ENCODE data around the gene BCAM.
"Not testable (repeated sequence)": the region's sequence is repeated elsewhere in the genome, so short reads cannot be mapped to it uniquely, and the experiment has no call there.

BCAM gene

GRCh38 chr19:44779150-44779549 is 29.8 kb upstream of the BCAM start:
- Histone ChIP-seq H3K36me3 (ENCODE audit: control insufficient read depth, insufficient read depth, low read length) (no peaks in the 10 kb centered on the region), H3K4me3 (replicated peaks; ENCODE audit: low read depth, low read length) (no peak overlapping the region), H3K27me3 (replicated peaks; ENCODE audit: control insufficient read depth, insufficient read depth, low read length) (no peaks in the 10 kb centered on the region)
- DNase-seq (ENCODE audit: extremely low read depth, insufficient read length) = no peak
- no peak for TF ChIP-seq CTCF (IDR thresholded peaks at IDR 0.05; ENCODE audit: insufficient read depth, low read length, poor library complexity, severe bottlenecking)

GRCh38 chr19:44781694-44782093 is 27.2 kb upstream of the BCAM start:
- H3K36me3 ChIP-seq (ENCODE audit: control insufficient read depth, insufficient read depth, low read length); H3K4me3 ChIP-seq (replicated peaks; ENCODE audit: low read depth, low read length); DNase-seq (ENCODE audit: extremely low read depth, insufficient read length); H3K27me3 ChIP-seq (replicated peaks; ENCODE audit: control insufficient read depth, insufficient read depth, low read length): not testable (repeated sequence)

GRCh38 chr19:44782729-44783128 is 26.2 kb upstream of the BCAM start:
- no peak for TF ChIP-seq CTCF (IDR thresholded peaks at IDR 0.05; ENCODE audit: insufficient read depth, low read length, poor library complexity, severe bottlenecking)
- no peaks in the 10 kb centered on the region for H3K27me3 ChIP-seq (replicated peaks; ENCODE audit: control insufficient read depth, insufficient read depth, low read length)
- DNase-seq (ENCODE audit: extremely low read depth, insufficient read length) = no peak
- no peaks in the 10 kb centered on the region for H3K36me3 ChIP-seq (ENCODE audit: control insufficient read depth, insufficient read depth, low read length)
- H3K4me3 ChIP-seq (replicated peaks; ENCODE audit: low read depth, low read length) = no peak overlapping the region

- Histone ChIP-seq H3K4me3 (replicated peaks; ENCODE audit: low read depth, low read length) (no peak overlapping the region), H3K27me3 (replicated peaks; ENCODE audit: control insufficient read depth, insufficient read depth, low read length) (no peaks in the 10 kb centered on the region), H3K36me3 (ENCODE audit: control insufficient read depth, insufficient read depth, low read length) (no peaks in the 10 kb centered on the region)
- no peak for TF ChIP-seq CTCF (IDR thresholded peaks at IDR 0.05; ENCODE audit: insufficient read depth, low read length, poor library complexity, severe bottlenecking)
- no peak for DNase-seq (ENCODE audit: extremely low read depth, insufficient read length)
Observed at GRCh38 chr19:44783545-44783944, 25.4 kb upstream of the BCAM start.

GRCh38 chr19:44785271-44785670 is 23.6 kb upstream of the BCAM start:
- no peak for DNase-seq (ENCODE audit: extremely low read depth, insufficient read length)
- Histone ChIP-seq H3K27me3 (replicated peaks; ENCODE audit: control insufficient read depth, insufficient read depth, low read length) (no peaks in the 10 kb centered on the region), H3K4me3 (replicated peaks; ENCODE audit: low read depth, low read length) (no peak overlapping the region), H3K36me3 (ENCODE audit: control insufficient read depth, insufficient read depth, low read length) (no peaks in the 10 kb centered on the region)
- TF ChIP-seq CTCF (IDR thresholded peaks at IDR 0.05; ENCODE audit: insufficient read depth, low read length, poor library complexity, severe bottlenecking) = no peak

GRCh38 chr19:44785993-44786392 is 22.9 kb upstream of the BCAM start:
- no peak for TF ChIP-seq CTCF (IDR thresholded peaks at IDR 0.05; ENCODE audit: insufficient read depth, low read length, poor library complexity, severe bottlenecking)

More at GRCh38 chr19:44785993-44786392, 22.9 kb upstream of the BCAM start:
- Histone ChIP-seq H3K27me3 (replicated peaks; ENCODE audit: control insufficient read depth, insufficient read depth, low read length) (no peaks in the 10 kb centered on the region), H3K36me3 (ENCODE audit: control insufficient read depth, insufficient read depth, low read length) (no peaks in the 10 kb centered on the region), H3K4me3 (replicated peaks; ENCODE audit: low read depth, low read length) (no peak overlapping the region)
- DNase-seq (ENCODE audit: extremely low read depth, insufficient read length) = no peak

Data from GM06990 (cell line).